ENCODE data around the gene JCAD.

Gene JCAD

DNA sequence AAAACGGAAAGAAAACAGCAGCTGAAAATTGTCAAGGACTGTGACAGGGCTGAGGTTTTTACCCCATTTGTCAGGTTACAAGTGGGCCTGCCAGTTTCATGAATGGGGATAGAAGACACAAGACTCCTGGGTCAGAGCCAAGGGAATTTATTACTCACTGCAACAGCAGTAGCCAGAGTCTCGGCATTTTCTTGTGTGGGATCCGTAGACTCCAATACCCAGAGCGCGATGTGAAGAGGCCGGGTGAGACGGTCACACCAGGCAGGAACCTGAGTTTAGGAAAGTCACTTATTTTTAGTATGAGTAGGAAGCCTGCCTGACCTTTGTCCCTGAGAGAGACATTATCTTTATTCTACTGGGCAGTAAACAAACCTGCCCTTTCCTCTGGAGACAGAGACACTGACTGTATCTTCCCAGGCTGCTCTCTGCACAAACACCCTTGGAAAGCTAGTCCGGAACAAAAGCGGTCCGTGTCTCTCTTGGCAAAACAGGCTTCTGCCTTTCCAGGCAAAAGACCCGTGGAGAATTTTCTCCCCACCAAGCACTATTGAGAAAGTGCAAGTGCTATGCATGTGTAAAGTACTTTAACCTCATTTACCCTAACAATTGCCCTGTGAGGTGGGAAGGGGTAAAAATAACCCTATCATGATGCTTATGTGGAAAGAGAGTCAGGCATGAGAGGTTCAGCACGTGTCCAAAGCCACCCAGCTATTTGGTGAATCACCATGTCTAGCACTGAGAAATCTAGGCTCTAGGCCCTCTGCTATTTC is 58.4 kb downstream of the JCAD start:
- TF ChIP-seq, protein P1, sequence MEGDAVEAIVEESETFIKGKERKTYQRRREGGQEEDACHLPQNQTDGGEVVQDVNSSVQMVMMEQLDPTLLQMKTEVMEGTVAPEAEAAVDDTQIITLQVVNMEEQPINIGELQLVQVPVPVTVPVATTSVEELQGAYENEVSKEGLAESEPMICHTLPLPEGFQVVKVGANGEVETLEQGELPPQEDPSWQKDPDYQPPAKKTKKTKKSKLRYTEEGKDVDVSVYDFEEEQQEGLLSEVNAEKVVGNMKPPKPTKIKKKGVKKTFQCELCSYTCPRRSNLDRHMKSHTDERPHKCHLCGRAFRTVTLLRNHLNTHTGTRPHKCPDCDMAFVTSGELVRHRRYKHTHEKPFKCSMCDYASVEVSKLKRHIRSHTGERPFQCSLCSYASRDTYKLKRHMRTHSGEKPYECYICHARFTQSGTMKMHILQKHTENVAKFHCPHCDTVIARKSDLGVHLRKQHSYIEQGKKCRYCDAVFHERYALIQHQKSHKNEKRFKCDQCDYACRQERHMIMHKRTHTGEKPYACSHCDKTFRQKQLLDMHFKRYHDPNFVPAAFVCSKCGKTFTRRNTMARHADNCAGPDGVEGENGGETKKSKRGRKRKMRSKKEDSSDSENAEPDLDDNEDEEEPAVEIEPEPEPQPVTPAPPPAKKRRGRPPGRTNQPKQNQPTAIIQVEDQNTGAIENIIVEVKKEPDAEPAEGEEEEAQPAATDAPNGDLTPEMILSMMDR (IDR thresholded peaks at IDR 0.05; ENCODE audit: control extremely low read depth, extremely low read depth, low read depth, missing control alignments) = no peak
- ChIA-PET POLR2A (no interaction called here), CTCF (interaction anchor here (0.7 to 3.5 kb wide), 8 partner anchors 8 to 639 kb away, joined by 3 to 22 read pairs (median 4); no protein-coding TSS in a partner anchor)
- no peak for DNase-seq (ENCODE audit: extremely low spot score)

DNA sequence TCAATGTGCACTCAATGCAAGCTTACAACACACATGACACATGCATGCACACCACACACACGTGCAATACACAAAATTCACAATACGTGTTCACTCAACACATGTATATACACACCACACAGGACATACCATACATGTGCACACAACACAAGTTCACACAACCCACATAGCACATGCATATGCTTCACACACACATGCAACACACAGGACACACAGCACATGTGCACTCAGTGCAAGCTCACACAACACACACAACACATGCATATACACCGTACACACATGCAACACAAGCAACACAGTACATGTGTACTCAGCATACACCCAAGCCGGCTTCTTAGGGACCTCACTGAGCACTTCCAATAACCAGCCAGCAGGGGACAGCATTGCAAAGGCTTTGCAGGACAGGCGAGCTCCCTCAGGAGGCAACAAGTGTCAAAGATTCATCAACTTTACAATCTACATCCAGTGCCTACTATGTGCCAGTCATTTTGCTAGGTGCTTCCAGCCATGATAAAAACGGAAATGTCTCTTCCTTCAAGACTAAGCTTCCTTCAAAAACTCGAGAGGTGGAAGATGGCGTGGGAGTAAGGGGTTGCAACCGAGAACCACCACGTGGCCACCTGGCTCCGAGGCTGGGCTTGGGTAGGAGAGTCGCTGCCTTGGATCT is 61.1 kb downstream of the JCAD start:
- peak; percentile 76 for DNase-seq (ENCODE audit: extremely low spot score)
- TF ChIP-seq, protein P1 (IDR thresholded peaks at IDR 0.05; ENCODE audit: control extremely low read depth, extremely low read depth, low read depth, missing control alignments) = peak; percentile 92
- ChIA-PET CTCF (interaction anchor here (0.7 to 3.5 kb wide), 36 partner anchors 8 to 593 kb away, joined by 3 to 22 read pairs (median 4); no protein-coding TSS in a partner anchor), POLR2A (no interaction called here)

DNA sequence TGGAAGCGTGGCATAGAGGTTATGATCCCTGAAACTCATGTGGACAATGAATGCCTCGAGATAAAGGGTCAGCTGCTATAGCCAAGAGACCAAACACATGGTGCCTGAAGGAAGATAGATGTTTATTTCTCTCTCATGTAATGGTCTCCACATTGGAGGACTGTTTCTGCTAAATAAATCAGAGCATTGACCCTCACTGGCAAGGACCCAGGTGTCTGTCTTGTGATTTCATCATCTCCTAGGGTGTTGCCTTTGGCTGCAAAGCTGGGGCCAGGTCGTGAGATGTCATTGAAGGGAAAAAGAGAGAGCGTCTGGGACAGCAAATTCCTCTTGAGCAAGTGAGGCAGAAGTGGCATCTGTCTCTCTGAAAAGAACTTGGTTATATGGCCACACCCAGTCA is 64.6 kb downstream of the JCAD start:
- ChIA-PET CTCF (no interaction called here), POLR2A (no interaction called here)
- TF ChIP-seq, protein P1 (IDR thresholded peaks at IDR 0.05; ENCODE audit: control extremely low read depth, extremely low read depth, low read depth, missing control alignments) = no peak
- DNase-seq (ENCODE audit: extremely low spot score) = no peak

DNA sequence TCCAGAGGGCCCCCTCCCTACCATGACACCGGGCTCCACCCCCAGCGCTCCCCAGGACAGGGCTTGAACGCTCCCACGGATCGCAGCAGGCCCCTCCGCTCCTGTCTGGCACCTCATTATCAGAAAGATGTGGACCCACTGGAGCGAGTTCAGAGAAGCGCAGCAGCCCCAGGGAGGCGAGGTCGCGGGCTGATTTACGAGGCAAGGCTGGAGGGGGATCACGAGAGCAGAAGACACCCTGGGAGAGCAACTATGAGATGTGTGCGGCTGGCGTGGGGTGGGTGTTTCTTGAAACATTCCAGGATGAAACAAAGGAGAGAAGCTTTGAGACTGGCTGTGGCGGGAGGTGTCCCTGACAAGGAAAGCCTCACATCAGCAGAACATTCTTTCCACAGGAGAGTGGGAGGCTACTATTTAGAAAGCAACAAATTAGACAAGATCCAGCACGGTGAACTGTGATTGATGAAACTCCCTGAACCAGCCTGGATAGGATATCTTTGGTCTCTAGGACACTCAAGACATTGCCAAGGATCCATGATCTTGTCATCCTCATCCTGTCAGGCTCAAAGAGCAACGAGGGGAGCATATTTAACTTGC is 66.0 kb downstream of the JCAD start:
- ChIA-PET POLR2A (no interaction called here), CTCF (no interaction called here)
- TF ChIP-seq, protein P1 (IDR thresholded peaks at IDR 0.05; ENCODE audit: control extremely low read depth, extremely low read depth, low read depth, missing control alignments) = no peak
- DNase-seq (ENCODE audit: extremely low spot score) = no peak

DNA sequence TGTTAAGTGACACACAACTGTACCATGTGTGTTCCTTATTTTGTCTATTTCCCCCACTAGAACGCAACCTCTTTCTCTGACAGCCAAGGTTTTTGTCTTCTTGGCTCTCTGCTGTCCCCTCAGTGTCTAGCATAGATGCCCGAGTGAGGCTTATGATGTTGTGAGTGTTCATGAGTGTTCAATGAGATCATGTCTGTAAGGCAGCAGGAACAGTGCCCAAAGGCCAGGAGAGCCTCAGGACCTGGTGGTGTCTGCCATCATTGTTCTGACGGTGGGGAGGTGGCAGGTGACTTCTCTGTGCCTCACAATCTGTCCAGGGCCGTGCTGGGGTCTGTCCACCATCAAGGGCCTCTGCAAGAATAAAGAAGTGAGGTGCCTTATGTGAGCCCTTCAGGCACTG is 66.5 kb downstream of the JCAD start:
- ChIA-PET POLR2A (no interaction called here), CTCF (no interaction called here)

DNA sequence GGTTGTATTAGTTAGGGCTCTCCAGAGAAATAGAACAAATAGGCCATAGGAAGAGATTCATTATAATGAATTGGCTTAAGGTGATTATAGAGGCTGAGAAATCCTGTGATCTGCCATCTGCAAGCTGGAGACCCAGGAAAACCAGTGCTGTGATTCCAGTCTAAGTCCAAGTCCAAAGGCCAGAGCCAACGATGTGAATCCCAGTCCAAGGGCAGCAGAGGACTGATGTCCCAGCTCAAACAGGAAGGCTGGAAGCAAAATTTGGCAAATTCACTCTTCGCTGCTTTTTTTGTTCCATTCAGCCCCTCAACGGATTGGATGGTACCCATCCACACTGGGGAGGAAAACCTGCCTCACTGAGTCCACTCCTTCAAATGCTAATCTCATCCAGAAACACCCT is 68.0 kb downstream of the JCAD start:
- DNase-seq (ENCODE audit: extremely low spot score) = no peak
- ChIA-PET POLR2A (no interaction called here), CTCF (no interaction called here)
- TF ChIP-seq, protein P1 (IDR thresholded peaks at IDR 0.05; ENCODE audit: control extremely low read depth, extremely low read depth, low read depth, missing control alignments) = no peak

More for the DNA sequence above, 66.5 kb downstream of the JCAD start:
- DNase-seq (ENCODE audit: extremely low spot score) = no peak
- TF ChIP-seq, protein P1 (IDR thresholded peaks at IDR 0.05; ENCODE audit: control extremely low read depth, extremely low read depth, low read depth, missing control alignments) = no peak

Measured in GM10248 (cell line).